Measurements from ENCODE around the gene ATP23. TPM values are rescaled to one million over a fixed set of nuclear protein-coding genes. Genes with fewer than 3 reads are reported as not detected.

Gene ATP23
- total RNA-seq, 1 donor from 2014 or later: 3.4 TPM

DNA sequence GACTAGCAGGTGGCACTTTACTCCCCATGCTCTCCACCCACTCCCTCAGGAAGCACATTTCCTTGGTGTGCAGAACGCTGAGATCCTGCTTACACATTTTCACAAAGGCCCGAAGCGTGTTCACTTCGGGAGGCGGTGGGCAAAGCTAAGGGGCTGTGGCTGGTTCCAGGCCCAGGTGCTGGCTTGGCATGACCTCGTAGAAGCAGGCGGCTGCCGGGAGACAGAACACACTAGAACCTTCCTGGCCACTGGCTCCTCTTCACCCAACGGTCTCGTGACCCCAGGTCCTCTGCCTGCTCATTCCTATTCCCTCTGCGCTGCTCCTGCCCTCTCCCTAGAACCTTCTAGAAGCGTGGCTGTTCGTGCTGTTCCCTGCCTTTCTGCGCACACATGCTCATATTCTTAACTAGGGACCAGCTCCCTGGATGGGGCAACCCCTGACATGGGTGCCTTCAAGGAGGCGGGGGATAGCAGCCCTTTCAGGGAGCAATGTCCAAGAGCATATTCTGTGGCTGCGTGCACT lies 43.3 kb downstream of the ATP23 start:
- Histone ChIP-seq H3K4me1 (ENCODE audit: insufficient read depth, low read length) (no peaks in the 10 kb centered on the region), H3K36me3 (ENCODE audit: insufficient read depth, low read length) (no peaks in the 10 kb centered on the region), H3K79me2 (ENCODE audit: insufficient read depth, low read length) (no peaks in the 10 kb centered on the region), H3K4me2 (ENCODE audit: low read length) (no peak overlapping the region), H3K9ac (ENCODE audit: low read length) (no peak overlapping the region), H3K27me3 (ENCODE audit: insufficient read depth, low read length) (no peaks in the 10 kb centered on the region), H3K9me3 (ENCODE audit: insufficient read depth, low read depth, low read length) (no peaks in the 10 kb centered on the region), H2AFZ (ENCODE audit: low read depth, low read length) (no peak overlapping the region), H3K27ac (ENCODE audit: low read depth, low read length) (no peak overlapping the region), H3K4me3 (ENCODE audit: insufficient read depth, low read depth, low read length) (no peak overlapping the region), H4K20me1 (ENCODE audit: insufficient read depth, low read length) (no peaks in the 10 kb centered on the region)
- TF ChIP-seq, protein P1, sequence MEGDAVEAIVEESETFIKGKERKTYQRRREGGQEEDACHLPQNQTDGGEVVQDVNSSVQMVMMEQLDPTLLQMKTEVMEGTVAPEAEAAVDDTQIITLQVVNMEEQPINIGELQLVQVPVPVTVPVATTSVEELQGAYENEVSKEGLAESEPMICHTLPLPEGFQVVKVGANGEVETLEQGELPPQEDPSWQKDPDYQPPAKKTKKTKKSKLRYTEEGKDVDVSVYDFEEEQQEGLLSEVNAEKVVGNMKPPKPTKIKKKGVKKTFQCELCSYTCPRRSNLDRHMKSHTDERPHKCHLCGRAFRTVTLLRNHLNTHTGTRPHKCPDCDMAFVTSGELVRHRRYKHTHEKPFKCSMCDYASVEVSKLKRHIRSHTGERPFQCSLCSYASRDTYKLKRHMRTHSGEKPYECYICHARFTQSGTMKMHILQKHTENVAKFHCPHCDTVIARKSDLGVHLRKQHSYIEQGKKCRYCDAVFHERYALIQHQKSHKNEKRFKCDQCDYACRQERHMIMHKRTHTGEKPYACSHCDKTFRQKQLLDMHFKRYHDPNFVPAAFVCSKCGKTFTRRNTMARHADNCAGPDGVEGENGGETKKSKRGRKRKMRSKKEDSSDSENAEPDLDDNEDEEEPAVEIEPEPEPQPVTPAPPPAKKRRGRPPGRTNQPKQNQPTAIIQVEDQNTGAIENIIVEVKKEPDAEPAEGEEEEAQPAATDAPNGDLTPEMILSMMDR (IDR thresholded peaks at IDR 0.05; ENCODE audit: insufficient read depth, low read depth, low read length): no peak
- no peak for TF ChIP-seq EZH2 (IDR thresholded peaks at IDR 0.05; ENCODE audit: insufficient read depth, low read length)
- FAIRE-seq (no peak), DNase-seq (ENCODE audit: low read depth) (no peak)
- H3K27me3 Mint-ChIP-seq (ENCODE audit: low read depth, unreplicated experiment): peaks cover 5% of the 10 kb centered on the region
- H3K27ac Mint-ChIP-seq (ENCODE audit: unreplicated experiment): no peak overlapping the region
- no peak overlapping the region for H3K4me3 Mint-ChIP-seq (ENCODE audit: unreplicated experiment)
- H3K36me3 Mint-ChIP-seq (ENCODE audit: low read depth, unreplicated experiment): no peaks in the 10 kb centered on the region
- H3K9me3 Mint-ChIP-seq (ENCODE audit: unreplicated experiment): peaks cover 10% of the 10 kb centered on the region
- peaks cover 2% of the 10 kb centered on the region for H3K4me1 Mint-ChIP-seq (ENCODE audit: low read depth, unreplicated experiment)

- Histone ChIP-seq H3K4me1 (ENCODE audit: insufficient read depth, low read length) (no peaks in the 10 kb centered on the region), H2AFZ (ENCODE audit: low read depth, low read length) (no peak overlapping the region), H4K20me1 (ENCODE audit: insufficient read depth, low read length) (no peaks in the 10 kb centered on the region), H3K4me3 (ENCODE audit: insufficient read depth, low read depth, low read length) (no peak overlapping the region), H3K9me3 (ENCODE audit: insufficient read depth, low read depth, low read length) (no peaks in the 10 kb centered on the region), H3K27me3 (ENCODE audit: insufficient read depth, low read length) (no peaks in the 10 kb centered on the region), H3K4me2 (ENCODE audit: low read length) (no peak overlapping the region), H3K79me2 (ENCODE audit: insufficient read depth, low read length) (no peaks in the 10 kb centered on the region), H3K27ac (ENCODE audit: low read depth, low read length) (no peak overlapping the region), H3K9ac (ENCODE audit: low read length) (no peak overlapping the region), H3K36me3 (ENCODE audit: insufficient read depth, low read length) (no peaks in the 10 kb centered on the region)
- DNase-seq (ENCODE audit: low read depth) (no peak), FAIRE-seq (no peak)
- peaks cover 2% of the 10 kb centered on the region for H3K4me1 Mint-ChIP-seq (ENCODE audit: low read depth, unreplicated experiment)
- H3K27me3 Mint-ChIP-seq (ENCODE audit: low read depth, unreplicated experiment): peaks cover 5% of the 10 kb centered on the region
- TF ChIP-seq EZH2 (IDR thresholded peaks at IDR 0.05; ENCODE audit: insufficient read depth, low read length): no peak
- TF ChIP-seq, protein P1 (IDR thresholded peaks at IDR 0.05; ENCODE audit: insufficient read depth, low read depth, low read length): no peak
- no peaks in the 10 kb centered on the region for H3K36me3 Mint-ChIP-seq (ENCODE audit: low read depth, unreplicated experiment)
- H3K4me3 Mint-ChIP-seq (ENCODE audit: unreplicated experiment): no peak overlapping the region
- H3K9me3 Mint-ChIP-seq (ENCODE audit: unreplicated experiment): peaks cover 2% of the 10 kb centered on the region
- no peak overlapping the region for H3K27ac Mint-ChIP-seq (ENCODE audit: unreplicated experiment)
Observed at GRCh38 chr12:57985685-57986084, 44.3 kb downstream of the ATP23 start.

GRCh38 chr12:57989838-57990237 lies 48.5 kb downstream of the ATP23 start:
- no peak for FAIRE-seq
- no peak overlapping the region for H3K27ac ChIP-seq (ENCODE audit: low read depth, low read length)
- H3K4me1 Mint-ChIP-seq (ENCODE audit: low read depth, unreplicated experiment): no peaks in the 10 kb centered on the region

More at GRCh38 chr12:57989838-57990237, 48.5 kb downstream of the ATP23 start:
- Histone ChIP-seq H3K36me3 (ENCODE audit: insufficient read depth, low read length) (no peaks in the 10 kb centered on the region), H3K79me2 (ENCODE audit: insufficient read depth, low read length) (no peaks in the 10 kb centered on the region), H3K4me3 (ENCODE audit: insufficient read depth, low read depth, low read length) (no peak overlapping the region), H2AFZ (ENCODE audit: low read depth, low read length) (no peak overlapping the region), H3K9ac (ENCODE audit: low read length) (no peak overlapping the region), H3K27me3 (ENCODE audit: insufficient read depth, low read length) (no peaks in the 10 kb centered on the region), H3K4me2 (ENCODE audit: low read length) (no peak overlapping the region), H4K20me1 (ENCODE audit: insufficient read depth, low read length) (no peaks in the 10 kb centered on the region), H3K9me3 (ENCODE audit: insufficient read depth, low read depth, low read length) (no peaks in the 10 kb centered on the region), H3K4me1 (ENCODE audit: insufficient read depth, low read length) (no peaks in the 10 kb centered on the region)
- H3K9me3 Mint-ChIP-seq (ENCODE audit: unreplicated experiment): peaks cover 2% of the 10 kb centered on the region
- no peaks in the 10 kb centered on the region for H3K36me3 Mint-ChIP-seq (ENCODE audit: low read depth, unreplicated experiment)
- TF ChIP-seq, protein P1 (IDR thresholded peaks at IDR 0.05; ENCODE audit: insufficient read depth, low read depth, low read length): no peak
- no peak for TF ChIP-seq EZH2 (IDR thresholded peaks at IDR 0.05; ENCODE audit: insufficient read depth, low read length)
- DNase-seq (ENCODE audit: low read depth): no peak
- H3K27ac Mint-ChIP-seq (ENCODE audit: unreplicated experiment): no peak overlapping the region
- H3K27me3 Mint-ChIP-seq (ENCODE audit: low read depth, unreplicated experiment): peaks cover 5% of the 10 kb centered on the region
- no peak overlapping the region for H3K4me3 Mint-ChIP-seq (ENCODE audit: unreplicated experiment)

Measured in astrocyte (in vitro differentiated cells and primary cell).